Karpas-422 (cell line): ENCODE measurements around the gene SLF2. TPM values are rescaled to one million over a fixed set of nuclear protein-coding genes. Genes with fewer than 3 reads are reported as not detected.

Experiments used
- DNase-seq: peaks from one replicate; pipeline ENCODE4 v3.0.0-alpha.2; 2015
- H2AFZ ChIP-seq: fragments of 200-600 bp; sonication (generic); 2 replicates; pipeline ENCODE4 v1.6.1; 2014; ENCODE audit warnings: antibody characterized with exemption, low read length, mixed read lengths
- H3K27ac ChIP-seq: fragments of 200-600 bp; sonication (generic); 2 replicates; pipeline ENCODE4 v1.5.1; 2014; ENCODE audit warnings: mild to moderate bottlenecking, low read length, moderate library complexity
- H3K27me3 ChIP-seq: fragments of 200-600 bp; sonication (generic); 2 replicates; pipeline ENCODE4 v1.6.1; 2014; ENCODE audit warnings: low read length, mixed read lengths
- H3K36me3 ChIP-seq: fragments of 200-600 bp; sonication (generic); 2 replicates; pipeline ENCODE4 v1.6.1; 2014; ENCODE audit warnings: low read length, mixed read lengths; ENCODE audit not compliant: insufficient read depth
- H3K4me1 ChIP-seq: fragments of 200-600 bp; sonication (generic); 2 replicates; pipeline ENCODE4 v1.6.1; 2014; ENCODE audit warnings: mild to moderate bottlenecking, low read length, mixed read lengths
- H3K4me2 ChIP-seq: fragments of 200-600 bp; sonication (generic); 2 replicates; pipeline ENCODE4 v1.6.1; 2014; ENCODE audit warnings: low read length, low read depth, mild to moderate bottlenecking; ENCODE audit not compliant: poor library complexity, severe bottlenecking
- H3K4me3 ChIP-seq: fragments of 200-600 bp; sonication (generic); 2 replicates; pipeline ENCODE4 v1.5.1; 2014; ENCODE audit warnings: mild to moderate bottlenecking, antibody characterized with exemption, low read length, mixed read lengths
- H3K79me2 ChIP-seq: fragments of 200-600 bp; sonication (generic); 2 replicates; pipeline ENCODE4 v1.6.1; 2014; ENCODE audit warnings: mild to moderate bottlenecking, low read length, mixed read lengths
- H3K9ac ChIP-seq: fragments of 200-600 bp; sonication (generic); 2 replicates; pipeline ENCODE4 v1.6.0; 2014; ENCODE audit warnings: low read length
- H3K9me2 ChIP-seq: fragments of 200-600 bp; sonication (generic), shearing (Covaris generic); replicated peaks from 2 replicates; pipeline ENCODE4 v1.6.0; 2014; ENCODE audit warnings: mild to moderate bottlenecking, low read length, moderate library complexity; ENCODE audit not compliant: insufficient read depth
- H3K9me3 ChIP-seq: fragments of 300-700, 200-600 bp; sonication (generic); 2 replicates; pipeline ENCODE4 v1.6.1; 2014; ENCODE audit warnings: low read length, mixed read lengths
- H4K20me1 ChIP-seq: fragments of 200-600 bp; sonication (generic); 2 replicates; pipeline ENCODE4 v1.6.1; 2014; ENCODE audit warnings: mild to moderate bottlenecking, antibody characterized with exemption, low read length, low read depth; ENCODE audit not compliant: insufficient read depth
- total RNA-seq: library from RNA; depleted of rRNA; stranded (reverse); fragments of >200 nt; shearing (Covaris generic); gene quantifications from 2 replicates; pipeline ENCODE4 v1.2.3, GENCODE V29; 2014; ENCODE audit warnings: low replicate concordance

The SLF2 gene
- total RNA-seq, 1 experiment from 2014 or later = 52.4 TPM

- Histone ChIP-seq H3K4me1 (peaks cover 17% of the 10 kb centered on the region), H4K20me1 (no peaks in the 10 kb centered on the region), H3K9me3 (no peaks in the 10 kb centered on the region), H3K9me2 (no peaks in the 10 kb centered on the region), H3K36me3 (peaks cover 27% of the 10 kb centered on the region; the same call in 1 of the 2 replicates), H3K27ac (no peak overlapping the region), H3K27me3 (no peaks in the 10 kb centered on the region), H3K79me2 (no peaks in the 10 kb centered on the region), H3K4me2 (no peak overlapping the region), H3K9ac (no peak overlapping the region), H3K4me3 (no peak overlapping the region), H2AFZ (no peak overlapping the region)
- DNase-seq = no peak
These were observed 51.1 kb downstream of the SLF2 start for GRCh38 chr10:100963826-100964225.

GRCh38 chr10:100965820-100966219 is 53.1 kb downstream of the SLF2 start:
- DNase-seq = no peak
- H3K9me3 ChIP-seq = no peaks in the 10 kb centered on the region
- H3K79me2 ChIP-seq = no peaks in the 10 kb centered on the region
- no peaks in the 10 kb centered on the region for H3K27me3 ChIP-seq
- peaks cover 11% of the 10 kb centered on the region for H3K4me1 ChIP-seq
- no peak overlapping the region for H3K27ac ChIP-seq
- no peaks in the 10 kb centered on the region for H4K20me1 ChIP-seq
- H2AFZ ChIP-seq = no peak overlapping the region
- no peak overlapping the region for H3K4me2 ChIP-seq
- no peak overlapping the region for H3K9ac ChIP-seq
- no peaks in the 10 kb centered on the region for H3K9me2 ChIP-seq
- H3K4me3 ChIP-seq = no peak overlapping the region
- H3K36me3 ChIP-seq = peaks cover 14% of the 10 kb centered on the region; the same call in 1 of the 2 replicates

- H3K27me3 ChIP-seq = no peaks in the 10 kb centered on the region
- no peaks in the 10 kb centered on the region for H3K79me2 ChIP-seq
- H3K4me3 ChIP-seq = no peak overlapping the region
- H3K27ac ChIP-seq = no peak overlapping the region
- no peak overlapping the region for H3K4me2 ChIP-seq
- H3K9ac ChIP-seq = no peak overlapping the region
- no peaks in the 10 kb centered on the region for H4K20me1 ChIP-seq
- H3K36me3 ChIP-seq = peaks cover 13% of the 10 kb centered on the region; the same call in 1 of the 2 replicates
- H3K9me2 ChIP-seq = no peaks in the 10 kb centered on the region
- H2AFZ ChIP-seq = no peak overlapping the region
- H3K4me1 ChIP-seq = peaks cover 11% of the 10 kb centered on the region
- no peak for DNase-seq
- no peaks in the 10 kb centered on the region for H3K9me3 ChIP-seq
These were observed 54.1 kb downstream of the SLF2 start for GRCh38 chr10:100966887-100967286.

- no peaks in the 10 kb centered on the region for H3K9me3 ChIP-seq
- no peak overlapping the region for H3K4me2 ChIP-seq
- H3K9ac ChIP-seq = no peak overlapping the region
- no peaks in the 10 kb centered on the region for H4K20me1 ChIP-seq
- H3K36me3 ChIP-seq = peaks cover 8% of the 10 kb centered on the region; the same call in 1 of the 2 replicates
- no peak overlapping the region for H3K4me3 ChIP-seq
- no peaks in the 10 kb centered on the region for H3K27me3 ChIP-seq
- H3K79me2 ChIP-seq = no peaks in the 10 kb centered on the region
- DNase-seq = no peak
- H3K27ac ChIP-seq = no peak overlapping the region
- H3K4me1 ChIP-seq = peaks cover 11% of the 10 kb centered on the region
- H2AFZ ChIP-seq = no peak overlapping the region
- H3K9me2 ChIP-seq = no peaks in the 10 kb centered on the region
These were observed 54.6 kb downstream of the SLF2 start for GRCh38 chr10:100967332-100967731.

GRCh38 chr10:100968062-100968736 is 55.4 kb downstream of the SLF2 start:
- DNase-seq = no peak
- H3K9ac ChIP-seq = no peak overlapping the region

GRCh38 chr10:100968863-100969186 is 56.1 kb downstream of the SLF2 start:
- Histone ChIP-seq H3K27me3 (no peaks in the 10 kb centered on the region), H3K9me3 (no peaks in the 10 kb centered on the region), H3K36me3 (no peaks in the 10 kb centered on the region; the same call in 1 of the 2 replicates), H4K20me1 (no peaks in the 10 kb centered on the region), H3K4me3 (peak overlapping the region; percentile 61; the same call in 1 of the 2 replicates), H3K9me2 (no peaks in the 10 kb centered on the region), H3K9ac (peak overlapping the region; percentile 61), H2AFZ (peak overlapping the region; percentile 69; the same call in 1 of the 2 replicates), H3K27ac (no peak overlapping the region), H3K4me1 (peaks cover 11% of the 10 kb centered on the region), H3K4me2 (peak overlapping the region; percentile 84), H3K79me2 (no peaks in the 10 kb centered on the region)
- DNase-seq = no peak

More at GRCh38 chr10:100968062-100968736, 55.4 kb downstream of the SLF2 start:
- H4K20me1 ChIP-seq = no peaks in the 10 kb centered on the region
- H3K36me3 ChIP-seq = no peaks in the 10 kb centered on the region; the same call in 1 of the 2 replicates
- H3K79me2 ChIP-seq = no peaks in the 10 kb centered on the region
- H3K9me2 ChIP-seq = no peaks in the 10 kb centered on the region
- no peak overlapping the region for H3K27ac ChIP-seq
- H3K4me3 ChIP-seq = no peak overlapping the region
- H3K4me1 ChIP-seq = peaks cover 11% of the 10 kb centered on the region
- H3K9me3 ChIP-seq = no peaks in the 10 kb centered on the region
- H2AFZ ChIP-seq = no peak overlapping the region
- no peak overlapping the region for H3K4me2 ChIP-seq
- H3K27me3 ChIP-seq = no peaks in the 10 kb centered on the region

GRCh38 chr10:100969187-100970075 is 56.7 kb downstream of the SLF2 start, which contains the start of gene SEMA4G:
SEMA4G (plus strand) TSS chr10:100969504; CDS start chr10:100972913, 3,409 bp downstream.
- Histone ChIP-seq H4K20me1 (no peaks in the 10 kb centered on the region), H3K9ac (peak within 1 kb of the TSS; percentile 61), H3K27me3 (no peaks in the 10 kb centered on the region), H3K9me2 (no peaks in the 10 kb centered on the region), H3K36me3 (no peaks in the 10 kb centered on the region), H3K9me3 (no peaks in the 10 kb centered on the region), H3K4me1 (peaks cover 11% of the 10 kb centered on the region), H3K4me2 (peak within 1 kb of the TSS; percentile 84), H3K27ac (no peak within 1 kb of the TSS), H3K79me2 (no peaks in the 10 kb centered on the region), H3K4me3 (peak within 1 kb of the TSS; percentile 61; the same call in 1 of the 2 replicates), H2AFZ (peak within 1 kb of the TSS; percentile 69; the same call in 1 of the 2 replicates)
- peak; percentile 76 for DNase-seq
